GM23338 (cell line): ENCODE measurements around the gene GOLGA6A. TPM values are rescaled to one million over a fixed set of nuclear protein-coding genes. Genes with fewer than 3 reads are reported as not detected.

Experiments used
- ATAC-seq: fragments of 200-7000 bp; cut with Tn5 transposase; 3 replicates; pipeline ENCODE4 v1.9.1; 2020
- DNase-seq: peaks from one replicate; pipeline ENCODE4 v3.0.0-alpha.2; 2015; ENCODE audit warnings: low spot score
- H2AFZ ChIP-seq: fragments of 200-600 bp; sonication (generic); 2 replicates; pipeline ENCODE4 v1.8.0; 2016; ENCODE audit warnings: antibody characterized with exemption, mild to moderate bottlenecking, moderate library complexity
- H3F3A ChIP-seq: fragments of 200-600 bp; sonication (generic); replicated peaks from 2 replicates; pipeline ENCODE4 v1.8.0; 2017; ENCODE audit warnings: antibody characterized with exemption, mixed run types, low read depth
- H3K27ac ChIP-seq: fragments of 200-600 bp; sonication (generic); 2 replicates; pipeline ENCODE4 v1.6.1; 2016; ENCODE audit warnings: low read depth
- H3K27me3 ChIP-seq: fragments of 200-600 bp; sonication (generic); 2 replicates; pipeline ENCODE4 v1.8.0; 2016; ENCODE audit warnings: mild to moderate bottlenecking, mixed run types, moderate library complexity; ENCODE audit not compliant: insufficient read depth
- H3K36me3 ChIP-seq: fragments of 200-600 bp; sonication (generic); 2 replicates; pipeline ENCODE4 v1.8.0; 2016; ENCODE audit warnings: mild to moderate bottlenecking; ENCODE audit not compliant: insufficient read depth
- H3K4me1 ChIP-seq: fragments of 200-600 bp; sonication (generic); 2 replicates; pipeline ENCODE4 v1.8.0; 2016; ENCODE audit warnings: mild to moderate bottlenecking, moderate library complexity; ENCODE audit not compliant: insufficient read depth
- H3K4me2 ChIP-seq: fragments of 200-600 bp; sonication (generic); 2 replicates; pipeline ENCODE4 v1.7.1; 2017; ENCODE audit warnings: mixed run types
- H3K4me3 ChIP-seq: fragments of 200-600 bp; sonication (generic); 2 replicates; pipeline ENCODE4 v1.6.1; 2016; ENCODE audit warnings: mixed run types
- H3K79me2 ChIP-seq: fragments of 200-600 bp; sonication (generic); replicated peaks from 2 replicates; pipeline ENCODE4 v1.8.0; 2017; ENCODE audit warnings: mild to moderate bottlenecking; ENCODE audit not compliant: insufficient read depth
- H3K9me2 ChIP-seq: fragments of 200-600 bp; sonication (generic); 2 replicates; pipeline ENCODE4 v1.8.0; 2017; ENCODE audit not compliant: insufficient read depth
- H4K20me1 ChIP-seq: fragments of 200-600 bp; sonication (generic); replicated peaks from 2 replicates; pipeline ENCODE4 v1.8.0; 2017; ENCODE audit warnings: mild to moderate bottlenecking; ENCODE audit not compliant: insufficient read depth
- H3K27ac Mint-ChIP-seq: 2 replicates; pipeline ENCODE4 v1.8.0; 2020; ENCODE audit warnings: inconsistent platforms, mild to moderate bottlenecking, moderate library complexity, mixed read lengths
- H3K27me3 Mint-ChIP-seq: 3 replicates; pipeline ENCODE4 v1.8.0; 2022; ENCODE audit warnings: low read depth, mild to moderate bottlenecking, moderate library complexity, mixed read lengths, inconsistent platforms; ENCODE audit not compliant: insufficient read depth, poor library complexity
- H3K36me3 Mint-ChIP-seq: 3 replicates; pipeline ENCODE4 v1.8.0; 2021; ENCODE audit warnings: low read depth, mild to moderate bottlenecking, inconsistent platforms, moderate library complexity, mixed read lengths
- H3K4me1 Mint-ChIP-seq: 3 replicates; pipeline ENCODE4 v1.8.0; 2020; ENCODE audit warnings: mild to moderate bottlenecking, inconsistent platforms, mixed read lengths
- H3K4me3 Mint-ChIP-seq: 3 replicates; pipeline ENCODE4 v1.8.0; 2021; ENCODE audit warnings: moderate library complexity, mild to moderate bottlenecking, inconsistent platforms, mixed read lengths
- H3K9me3 Mint-ChIP-seq: 3 replicates; pipeline ENCODE4 v1.8.0; 2020; ENCODE audit warnings: moderate library complexity, mild to moderate bottlenecking, inconsistent platforms, mixed read lengths
- CTCF ChIP-seq, 2 experiments: fragments of 200-600 bp in 1 of 2; sonication (generic) in 1 of 2; conservative IDR thresholded peaks; 2 replicates each; pipeline versions ENCODE4 v1.5.1 to v1.6.1; 2016 to 2017; ENCODE audit warnings: antibody characterized with exemption in 2 of 2, low read depth in 2 of 2, mild to moderate bottlenecking in 2 of 2, moderate library complexity in 1 of 2
- ETS1 ChIP-seq: IDR thresholded peaks from 2 replicates; pipeline ENCODE4 v1.6.1; 2016; ENCODE audit warnings: antibody characterized with exemption
- EZH2 ChIP-seq: fragments of 200-600 bp; sonication (generic); IDR thresholded peaks from one replicate; pipeline ENCODE4 v1.8.0; 2017; ENCODE audit warnings: antibody characterized with exemption, mild to moderate bottlenecking, low read depth; ENCODE audit not compliant: unreplicated experiment
- EZH2phosphoT487 ChIP-seq: fragments of 200-600 bp; sonication (generic); IDR thresholded peaks from one replicate; pipeline ENCODE4 v1.8.1; 2018; ENCODE audit warnings: antibody characterized with exemption; ENCODE audit not compliant: unreplicated experiment
- JUNB ChIP-seq: IDR thresholded peaks from one replicate; pipeline ENCODE4 v1.6.1; 2016; ENCODE audit warnings: antibody characterized with exemption; ENCODE audit not compliant: unreplicated experiment
- NANOG ChIP-seq: IDR thresholded peaks from 2 replicates; pipeline ENCODE4 v1.6.1; 2016; ENCODE audit warnings: antibody characterized with exemption, borderline replicate concordance
- POLR2AphosphoS5 ChIP-seq: IDR thresholded peaks from 2 replicates; pipeline ENCODE4 v1.6.1; 2016; ENCODE audit warnings: antibody characterized with exemption, low read depth
- REST ChIP-seq: IDR thresholded peaks from one replicate; pipeline ENCODE4 v1.6.1; 2018; ENCODE audit warnings: antibody characterized with exemption; ENCODE audit not compliant: unreplicated experiment
- STAT1 ChIP-seq: IDR thresholded peaks from one replicate; pipeline ENCODE4 v1.6.1; 2016; ENCODE audit warnings: antibody characterized with exemption; ENCODE audit not compliant: unreplicated experiment
- ZNF114 ChIP-seq: fragments of 250-450 bp; sonication (Bioruptor Pico); IDR thresholded peaks from 2 replicates; pipeline ENCODE4 v1.5.0; 2020; ENCODE audit warnings: mild to moderate bottlenecking, moderate library complexity
- ZNF331 ChIP-seq: fragments of 250-450 bp; sonication (Bioruptor Pico); IDR thresholded peaks from 2 replicates; pipeline ENCODE4 v1.5.0; 2020; ENCODE audit warnings: low read depth, mild to moderate bottlenecking, moderate library complexity
- polyA plus RNA-seq: library from polyadenylated mRNA; unstranded; fragments of >200 nt; fragmentation: Nextera tagmentation; extraction: Ambion mirVana; gene quantifications from 2 replicates; pipeline ENCODE4 v1.2.1, GENCODE V29; 2016
- total RNA-seq: library from RNA; depleted of rRNA; stranded (reverse); fragments of >200 nt; shearing (Covaris generic); gene quantifications from 2 replicates; pipeline ENCODE4 v1.2.3, GENCODE V29; 2014

Gene GOLGA6A
- total and polyA plus RNA-seq, 2 experiments from 2014 or later, result 0.18 to 2.1 TPM

- TF ChIP-seq REST (no peak), STAT1 (no peak), EZH2phosphoT487 (no peak), CTCF (conservative IDR thresholded peaks at IDR 0.05; ENCODE audit: low read depth in 2 of 2) (no peak)
These were observed 57.7 kb downstream of the GOLGA6A start (continued) for GRCh38 chr15:74024687-74025086.

- Mint-ChIP-seq H3K27ac (no peak overlapping the region), H3K9me3 (no peaks in the 10 kb centered on the region), H3K4me3 (no peak overlapping the region), H3K36me3 (peaks cover 22% of the 10 kb centered on the region), H3K27me3 (peaks cover 1% of the 10 kb centered on the region), H3K4me1 (no peaks in the 10 kb centered on the region; the same call in 2 of the 3 replicates)
- H3K36me3 ChIP-seq, result no peaks in the 10 kb centered on the region; the same call in 1 of the 2 replicates
- no peak for ATAC-seq
- H3K4me3 ChIP-seq, result no peak overlapping the region
- no peaks in the 10 kb centered on the region for H3F3A ChIP-seq
- H3K4me2 ChIP-seq, result no peak overlapping the region
- H4K20me1 ChIP-seq, result 0 out of 2 replicates have a peak, but pooled peaks cover 5% of the 10 kb centered on the region
- no peaks in the 10 kb centered on the region; the same call in 1 of the 2 replicates for H3K79me2 ChIP-seq
- no peak for DNase-seq
- H3K27me3 ChIP-seq, result no peaks in the 10 kb centered on the region
- H2AFZ ChIP-seq, result no peak overlapping the region
- H3K27ac ChIP-seq, result no peak overlapping the region
- H3K4me1 ChIP-seq, result no peaks in the 10 kb centered on the region
- no peaks in the 10 kb centered on the region for H3K9me2 ChIP-seq
- TF ChIP-seq EZH2, result no peak
- TF ChIP-seq POLR2AphosphoS5, result no peak
- no peak for TF ChIP-seq NANOG
- no peak for TF ChIP-seq ZNF114 (CRISPR knock-in tag)
- TF ChIP-seq JUNB, result no peak
- no peak for TF ChIP-seq EZH2phosphoT487
- no peak for TF ChIP-seq CTCF (conservative IDR thresholded peaks at IDR 0.05; ENCODE audit: low read depth in 2 of 2)
- TF ChIP-seq ETS1, result no peak
- TF ChIP-seq REST, result no peak
- TF ChIP-seq ZNF331, result no peak
- no peak for TF ChIP-seq STAT1
These were observed 59.5 kb downstream of the GOLGA6A start for GRCh38 chr15:74022706-74023470.
